HG03159 (cell line): ENCODE data around the gene EGFL7.
"Not testable (repeated sequence)": the region's sequence is repeated elsewhere in the genome, so short reads cannot be mapped to it uniquely, and the experiment has no call there.

Experiments used
- ATAC-seq: cut with Tn5 transposase; IDR thresholded peaks from one replicate; pipeline ENCODE4 v1.9.1; 2021; ENCODE audit warnings: mild to moderate bottlenecking, moderate library complexity; ENCODE audit not compliant: unreplicated experiment

The EGFL7 gene

DNA sequence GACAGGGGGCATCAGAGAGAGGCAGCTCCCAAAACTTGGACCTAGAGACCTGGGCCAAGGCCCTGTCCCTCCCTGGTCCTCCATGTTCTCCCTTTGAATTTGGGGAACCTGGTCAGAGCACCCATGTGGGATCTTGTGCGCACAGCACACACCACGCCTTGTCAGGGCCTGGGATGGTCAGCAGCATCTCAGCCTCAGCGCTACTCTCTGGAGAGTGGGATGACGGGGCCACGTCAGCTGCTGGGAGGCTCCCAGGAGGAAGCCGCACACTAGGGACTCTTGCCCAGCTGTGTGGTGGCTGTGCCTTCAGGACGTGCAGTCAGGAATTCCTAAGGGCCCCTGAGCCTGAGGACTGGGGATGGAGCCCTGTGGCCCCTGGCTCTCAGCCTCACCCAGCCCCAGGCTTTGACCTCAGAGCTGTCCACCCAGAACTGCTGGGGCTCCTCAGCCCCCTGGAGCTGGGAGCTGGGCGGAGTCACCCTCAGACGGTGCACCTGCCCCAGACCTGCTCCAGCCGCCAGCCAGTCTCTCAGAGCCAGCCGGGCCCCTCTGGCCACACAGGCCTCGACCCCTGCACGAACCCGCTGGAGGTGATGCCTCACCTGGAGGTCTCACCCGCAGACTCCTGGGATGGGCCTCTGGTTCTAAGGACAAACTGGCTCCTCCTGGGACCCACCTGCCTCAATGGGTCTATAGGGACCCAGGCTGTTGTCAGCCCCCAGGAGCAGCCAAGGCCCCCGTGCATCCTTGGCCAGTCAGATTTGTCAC lies 38.3 kb upstream of the EGFL7 start:
- no peak for ATAC-seq

DNA sequence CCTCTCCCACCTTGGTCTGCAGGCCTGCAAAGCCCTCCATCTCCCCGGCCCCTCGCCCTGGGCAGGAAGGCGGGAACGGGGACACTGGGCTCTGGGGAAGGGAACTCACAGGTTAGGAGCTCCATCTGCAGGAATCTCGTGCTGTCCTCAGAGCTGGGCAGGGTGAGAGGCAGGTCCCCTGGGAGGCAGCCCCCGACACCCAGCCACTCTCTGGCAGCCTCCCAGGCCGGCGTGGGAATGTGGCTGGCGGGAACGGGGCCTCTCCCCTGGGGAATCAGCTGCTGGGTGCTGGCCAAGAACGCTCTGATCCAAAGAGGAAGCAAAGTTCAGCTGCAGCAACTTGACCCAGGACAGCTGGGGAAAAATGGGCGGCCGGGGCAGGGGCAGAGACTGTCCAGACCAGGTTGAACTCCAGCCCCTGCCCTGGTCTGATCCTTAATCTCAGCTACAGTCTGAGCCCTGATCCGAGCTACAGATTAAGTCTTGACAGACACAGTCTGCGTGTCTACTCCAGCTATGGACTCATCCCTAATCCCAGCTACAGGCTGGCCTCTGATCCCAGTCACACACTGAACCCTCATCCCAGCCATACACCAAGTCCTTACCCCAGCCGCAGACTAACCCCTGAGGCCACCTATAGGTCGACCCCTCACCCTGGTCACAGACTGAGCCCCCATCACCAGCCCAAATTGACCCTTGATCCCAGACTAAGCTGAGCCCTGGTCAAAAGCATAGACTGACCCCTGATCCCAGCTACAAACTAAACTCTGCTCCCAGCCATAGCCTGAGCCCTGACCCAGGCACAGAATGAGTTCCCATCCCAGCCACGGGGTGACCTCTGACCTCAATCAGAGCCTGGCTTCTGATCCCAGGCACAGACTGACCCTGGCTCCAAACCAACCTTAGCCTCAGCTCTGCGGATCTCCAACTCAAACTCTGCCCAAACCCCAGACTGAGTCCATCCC lies 37.3 kb upstream of the EGFL7 start:
- no peak for ATAC-seq

DNA sequence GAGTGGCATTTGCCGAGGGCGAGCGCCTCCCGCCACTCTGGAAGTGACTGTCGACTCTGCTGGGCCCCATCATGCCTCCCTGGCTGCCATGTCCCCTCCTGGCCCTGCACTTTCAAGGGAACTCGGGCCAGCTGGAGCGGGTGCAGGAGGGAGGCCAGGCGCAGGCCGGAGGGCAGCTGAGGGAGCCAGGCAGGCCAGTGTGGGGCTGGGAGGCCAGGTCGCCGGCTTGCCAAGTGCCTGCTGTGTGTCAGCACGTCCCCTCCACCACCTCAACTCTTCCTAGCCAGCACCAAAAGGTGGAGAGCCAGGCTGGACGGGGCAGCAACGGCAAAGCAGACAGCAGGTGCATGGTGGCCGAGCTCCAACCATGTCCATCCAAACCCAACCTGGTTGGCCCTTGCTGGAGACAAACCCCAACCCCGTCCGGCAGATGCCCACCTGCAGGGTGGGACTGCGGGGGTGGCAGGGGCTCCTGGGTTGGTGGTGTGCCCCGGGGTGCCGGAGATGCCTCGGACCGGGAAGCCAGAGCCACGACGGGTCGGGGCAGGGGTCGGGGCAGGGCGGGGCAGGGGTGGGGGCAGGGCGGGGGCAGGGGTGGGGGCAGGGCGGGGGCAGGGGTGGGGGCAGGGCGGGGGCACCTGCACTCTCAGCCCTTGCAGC lies 36.5 kb upstream of the EGFL7 start:
- ATAC-seq, result no peak

DNA sequence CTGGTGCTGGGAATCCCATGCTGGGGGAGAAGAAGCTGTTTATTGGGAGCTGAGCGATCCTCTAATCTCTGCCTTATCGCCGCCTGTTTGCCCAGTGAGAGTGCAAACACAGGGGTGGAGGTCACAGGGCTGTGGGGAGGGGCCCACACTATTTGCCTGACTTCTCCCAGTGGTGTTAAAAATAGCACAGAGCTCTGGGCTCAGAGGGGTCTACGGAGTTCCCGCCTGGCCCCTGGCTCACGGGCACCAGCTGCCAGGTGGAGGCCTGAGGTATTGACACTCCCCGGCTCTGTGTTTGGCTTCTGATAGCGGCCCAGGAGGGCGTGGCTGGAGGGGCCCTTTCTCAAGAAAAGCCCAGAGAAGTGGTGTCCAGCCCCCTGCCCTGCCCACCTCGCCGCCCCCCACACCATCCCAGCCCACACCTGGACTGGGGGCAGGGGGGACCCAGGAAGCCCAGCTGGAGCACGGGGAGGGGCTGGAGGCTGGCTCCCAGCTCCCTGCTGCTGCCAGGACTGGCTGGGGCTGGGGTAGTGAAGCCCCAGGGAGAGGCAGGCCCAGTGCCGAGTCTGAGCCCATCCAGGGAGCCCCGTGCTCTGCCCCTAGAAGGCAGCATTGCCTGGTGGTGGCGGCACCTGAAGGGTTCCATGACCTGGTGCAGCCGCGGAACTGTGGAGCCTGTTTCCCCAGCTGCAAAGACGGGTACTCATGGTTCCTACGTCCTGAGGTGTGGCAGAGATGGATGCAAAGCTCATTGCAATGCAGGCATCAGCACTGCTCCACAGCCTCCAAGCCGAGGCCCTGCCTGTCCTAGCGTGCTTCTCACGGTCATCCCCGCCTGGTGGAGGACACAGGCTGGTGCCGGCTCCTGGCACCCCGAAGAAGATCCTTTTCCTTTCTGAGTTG lies 35.7 kb upstream of the EGFL7 start:
- no peak for ATAC-seq

DNA sequence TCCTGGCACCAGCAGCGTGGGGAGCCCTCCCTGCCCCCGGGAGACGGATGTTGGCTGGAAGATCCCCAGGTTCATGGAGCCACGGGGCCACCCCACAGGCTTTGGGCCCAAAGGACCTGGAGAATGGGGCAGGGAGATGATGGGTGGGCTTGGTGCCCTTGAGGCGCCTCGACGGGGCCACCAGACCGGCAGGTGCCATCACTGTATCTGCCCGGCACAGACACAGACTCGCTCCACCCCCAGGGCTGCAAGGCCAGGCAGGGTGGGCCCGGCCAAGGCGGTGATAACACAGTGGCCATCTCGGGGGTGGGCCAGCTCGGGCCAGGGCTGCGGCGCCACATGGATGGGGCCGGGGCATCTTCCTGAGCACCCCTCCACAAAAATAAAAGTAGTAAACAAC lies 35.0 kb upstream of the EGFL7 start:
- ATAC-seq, result no peak

DNA sequence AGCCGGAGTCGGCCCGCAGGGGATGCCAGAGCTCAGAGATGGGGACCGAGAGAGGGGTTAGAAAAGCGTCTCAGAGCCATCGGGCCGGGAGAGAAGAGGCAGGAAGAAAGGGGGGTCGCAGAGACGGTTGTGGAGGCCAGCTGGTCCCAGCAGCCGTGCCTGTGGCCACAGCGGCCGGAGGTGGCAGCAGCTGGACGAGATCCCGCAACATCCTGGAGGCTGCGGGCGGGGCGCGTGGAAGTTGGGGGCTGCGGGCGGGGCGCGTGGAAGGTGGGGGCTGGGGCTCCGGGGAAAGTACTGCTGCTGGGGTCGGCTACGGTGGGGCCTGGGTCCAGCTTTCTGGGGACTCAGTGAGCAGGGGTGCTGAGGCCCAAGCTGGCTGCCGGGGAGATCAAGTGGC lies 34.4 kb upstream of the EGFL7 start:
- no peak for ATAC-seq

DNA sequence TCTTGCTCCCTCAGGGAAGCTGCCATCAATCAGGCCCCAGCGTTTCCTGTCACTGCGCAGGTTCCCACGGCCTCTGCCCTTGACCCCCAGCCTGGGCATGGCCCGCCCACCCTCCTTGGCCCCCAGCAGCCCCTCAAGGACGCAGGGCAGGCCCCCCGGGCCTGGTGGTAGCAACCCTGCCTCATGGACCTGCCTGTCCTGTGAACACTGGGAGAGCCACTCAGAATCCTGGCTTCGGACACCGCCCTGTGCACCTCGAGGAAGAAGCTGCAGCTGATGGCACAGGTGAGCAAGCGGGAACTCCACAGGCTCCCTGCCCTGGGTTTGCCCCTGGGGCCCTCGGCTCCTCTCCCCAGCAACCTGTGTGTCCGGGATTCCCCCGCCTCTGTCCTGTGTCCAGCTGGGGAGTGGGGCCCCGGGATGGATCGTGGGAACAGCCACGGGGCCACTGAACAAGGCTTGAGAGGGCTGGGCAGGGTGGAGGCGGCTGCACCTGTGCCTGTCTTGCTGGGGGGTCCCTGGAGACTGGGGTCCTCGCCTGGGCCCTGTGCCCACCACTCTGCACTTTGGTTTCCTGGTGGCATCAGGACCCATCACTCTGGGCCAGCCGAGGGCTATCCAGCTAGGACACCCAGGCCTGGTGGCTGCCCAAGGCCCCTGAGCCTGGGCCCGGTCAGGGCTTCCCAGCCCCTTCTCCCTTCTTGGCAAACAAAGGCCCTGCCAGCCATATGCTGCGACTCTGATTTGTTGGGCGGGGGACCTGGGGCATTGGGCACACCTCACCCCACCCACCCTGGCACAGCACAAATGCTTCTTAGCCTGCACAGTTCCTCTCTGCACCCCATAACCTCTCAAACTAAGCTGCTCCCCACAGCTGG lies 33.5 kb upstream of the EGFL7 start:
- ATAC-seq, result no peak

DNA sequence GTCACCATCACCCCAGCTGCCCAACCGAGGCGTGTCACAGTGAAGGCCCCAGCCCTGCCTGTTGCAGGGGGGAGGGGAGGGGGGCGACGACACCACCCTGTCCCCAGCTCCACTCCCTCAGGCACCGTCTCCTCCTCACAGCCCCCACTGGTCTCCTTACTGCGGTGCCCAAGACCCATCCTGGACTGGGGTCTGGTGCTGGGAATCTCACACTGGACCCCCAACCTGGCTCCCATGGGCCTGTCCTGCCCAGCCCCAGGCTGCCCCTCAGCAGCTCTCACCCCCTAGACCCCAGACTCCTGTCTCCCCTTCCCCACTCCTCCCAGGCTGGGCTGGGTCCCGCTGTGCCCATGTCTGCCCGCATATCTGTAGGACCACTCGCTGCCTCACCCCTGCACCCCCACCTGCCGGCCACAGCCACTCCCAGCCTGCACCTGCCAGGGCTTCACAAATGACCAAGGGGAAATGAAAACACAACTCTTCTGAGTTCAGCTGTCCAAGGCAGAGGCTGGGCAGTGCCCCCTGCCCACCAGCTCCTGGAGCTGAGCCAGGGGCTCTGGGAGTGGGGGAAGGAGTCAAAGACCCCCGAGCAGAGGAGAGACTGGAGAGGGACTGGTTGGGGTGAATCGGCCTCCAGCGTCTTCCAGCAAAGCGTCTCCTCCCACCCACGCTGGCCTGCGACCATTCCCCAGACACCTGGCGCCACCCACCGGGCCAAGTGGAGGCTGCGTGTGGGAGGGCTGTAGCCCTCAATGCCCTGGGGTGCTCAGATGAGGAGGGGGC lies 32.6 kb upstream of the EGFL7 start:
- ATAC-seq, result no peak

DNA sequence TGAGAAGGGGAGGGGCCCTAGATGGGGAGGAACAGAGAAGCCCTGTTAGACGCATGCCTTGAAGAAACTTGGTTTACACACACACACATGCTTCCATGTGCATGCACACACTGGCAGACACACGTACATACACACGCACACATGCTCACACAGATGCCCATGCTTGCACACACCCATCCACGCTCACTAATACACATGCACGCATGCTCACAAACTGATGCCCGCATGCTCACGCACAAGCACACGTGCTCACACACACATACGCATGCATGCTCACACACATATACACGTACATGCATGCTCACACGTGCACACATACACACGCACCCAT lies 32.1 kb upstream of the EGFL7 start:
- ATAC-seq, result no peak

DNA sequence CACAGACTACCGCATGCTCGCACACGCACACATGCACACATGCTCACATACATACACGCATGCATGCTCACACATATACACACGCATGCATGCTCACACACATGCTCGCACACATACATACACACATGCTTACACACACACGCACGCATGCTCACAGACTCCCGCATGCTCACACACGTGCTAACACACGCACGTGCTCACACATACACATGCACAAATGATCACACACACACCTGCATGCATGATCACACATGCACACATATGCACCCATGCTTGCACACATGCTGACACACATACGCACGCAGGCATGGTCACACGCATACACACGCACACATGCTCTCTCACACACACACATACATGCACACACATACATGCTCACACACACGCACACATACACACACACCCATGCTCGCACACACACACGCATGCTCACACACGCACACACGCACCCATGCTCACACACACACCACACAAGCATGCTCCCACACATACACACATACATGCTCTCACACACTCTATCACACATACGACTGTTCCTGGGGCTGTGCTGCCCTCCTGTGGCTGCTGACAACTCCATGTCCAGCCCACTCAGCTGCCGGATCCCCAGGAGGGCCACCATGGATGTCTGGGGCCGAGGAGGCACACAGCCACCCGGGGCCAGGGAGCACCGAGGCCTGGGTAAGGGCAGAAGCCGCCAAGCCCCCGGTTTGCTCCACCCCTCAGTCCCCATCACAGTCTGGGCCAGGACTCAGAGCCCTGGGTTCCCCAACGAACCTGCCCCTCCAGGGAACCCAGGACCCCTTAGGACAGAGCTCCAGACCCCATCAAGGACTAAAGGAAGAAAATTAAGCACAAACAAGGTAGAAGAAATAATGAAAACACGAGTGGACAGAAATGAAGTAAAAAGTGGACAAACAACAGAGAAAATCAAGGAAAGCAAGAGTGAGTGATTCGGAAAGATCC lies 31.4 kb upstream of the EGFL7 start:
- ATAC-seq, result no peak

DNA sequence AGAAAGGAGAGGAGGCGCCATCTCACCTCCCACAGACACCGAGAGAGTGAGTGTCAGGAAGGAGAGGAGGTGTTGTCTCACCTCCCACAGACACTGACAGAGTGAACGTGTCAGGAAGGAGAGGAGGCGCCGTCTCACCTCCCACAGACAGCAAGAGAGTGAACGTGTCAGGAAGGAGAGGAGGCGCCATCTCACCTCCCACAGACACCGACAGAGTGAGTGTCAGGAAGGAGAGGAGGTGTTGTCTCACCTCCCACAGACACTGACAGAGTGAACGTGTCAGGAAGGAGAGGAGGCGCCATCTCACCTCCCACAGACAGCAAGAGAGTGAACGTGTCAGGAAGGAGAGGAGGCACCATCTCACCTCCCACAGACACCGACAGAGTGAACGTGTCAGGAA lies 30.6 kb upstream of the EGFL7 start:
- ATAC-seq, result not testable (repeated sequence)

DNA sequence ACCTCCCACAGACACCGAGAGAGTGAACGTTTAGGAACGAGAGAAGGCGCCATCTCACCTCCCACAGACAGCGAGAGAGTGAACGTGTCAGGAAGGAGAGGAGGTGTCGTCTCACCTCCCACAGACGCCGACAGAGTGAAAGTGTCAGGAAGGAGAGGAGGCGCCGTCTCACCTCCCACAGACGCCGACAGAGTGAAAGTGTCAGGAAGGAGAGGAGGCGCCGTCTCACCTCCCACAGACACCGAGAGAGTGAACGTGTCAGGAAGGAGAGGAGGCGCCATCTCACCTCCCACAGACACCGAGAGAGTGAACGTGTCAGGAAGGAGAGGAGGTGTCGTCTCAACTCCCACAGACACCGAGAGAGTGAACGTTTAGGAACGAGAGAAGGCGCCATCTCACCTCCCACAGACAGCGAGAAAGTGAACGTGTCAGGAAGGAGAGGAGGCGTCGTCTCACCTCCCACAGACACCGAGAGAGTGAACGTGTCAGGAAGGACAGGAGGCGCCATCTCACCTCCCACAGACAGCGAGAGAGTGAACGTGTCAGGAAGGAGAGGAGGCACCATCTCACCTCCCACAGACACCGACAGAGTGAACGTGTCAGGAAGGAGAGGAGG lies 30.1 kb upstream of the EGFL7 start:
- not testable (repeated sequence) for ATAC-seq

DNA sequence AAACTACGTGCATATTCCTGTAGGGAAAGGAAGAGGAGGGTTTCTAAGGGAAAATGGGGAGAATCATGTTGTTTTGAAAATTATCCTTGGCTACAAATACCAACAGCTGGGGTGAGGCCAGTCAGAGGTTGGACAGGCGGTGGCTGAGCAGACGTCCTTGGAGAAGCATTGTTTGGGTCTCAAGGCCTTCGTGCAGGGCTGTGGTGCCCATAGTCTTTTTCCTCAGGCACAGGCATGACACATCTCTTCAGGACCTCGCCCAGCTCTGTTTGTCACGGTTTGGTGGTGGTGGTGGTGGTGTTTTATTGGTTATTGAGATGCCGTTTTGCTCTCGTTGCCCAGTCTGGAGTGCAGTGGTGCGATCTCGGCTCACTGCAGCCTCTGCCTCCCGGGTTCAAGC lies 27.8 kb upstream of the EGFL7 start:
- no peak for ATAC-seq

DNA sequence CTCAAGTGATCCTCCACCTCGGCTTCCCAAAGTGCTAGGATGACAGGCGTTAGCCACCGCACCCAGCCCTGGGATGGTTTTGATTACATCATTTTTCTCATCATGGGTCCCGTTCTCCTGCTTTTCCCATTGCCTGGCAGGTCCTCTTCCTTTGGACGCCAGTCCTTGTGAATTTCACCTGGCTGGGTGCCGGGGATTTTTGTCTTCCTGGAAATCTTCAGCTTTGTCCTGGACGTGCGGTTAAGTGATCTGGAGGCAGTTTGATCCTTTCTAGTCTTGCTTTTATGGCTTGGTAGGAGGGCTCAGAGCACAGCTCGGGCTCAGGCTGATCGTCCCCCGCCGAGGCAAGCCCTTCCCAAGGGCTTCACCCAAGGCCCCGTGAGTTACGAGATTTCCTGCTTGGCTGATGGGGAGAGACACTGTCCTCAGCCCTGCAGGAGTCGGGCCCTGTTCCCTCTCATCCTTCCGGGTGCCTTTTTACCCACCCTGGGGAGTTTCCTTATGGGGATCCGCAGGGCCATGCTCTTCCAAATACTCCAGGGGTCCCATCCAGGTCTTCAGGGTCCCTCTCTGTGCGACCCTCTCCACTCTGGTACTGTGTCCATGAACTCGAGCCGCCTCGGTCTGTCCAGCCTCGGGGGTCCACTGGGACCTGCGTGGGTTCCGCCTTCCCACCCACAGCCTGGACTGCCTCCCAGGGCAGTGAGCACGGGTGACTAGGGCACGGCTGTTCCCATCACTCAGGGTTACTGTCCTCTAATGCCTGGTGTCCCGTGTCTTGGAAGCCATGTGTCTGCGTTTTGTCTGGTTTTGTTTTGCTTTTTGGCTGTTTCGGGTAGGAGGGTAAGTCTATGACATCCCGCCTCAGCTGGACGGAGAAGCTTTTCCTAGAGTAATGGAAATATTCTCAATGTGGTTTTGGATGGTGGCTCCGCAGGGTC lies 22.3 kb upstream of the EGFL7 start:
- no peak for ATAC-seq

DNA sequence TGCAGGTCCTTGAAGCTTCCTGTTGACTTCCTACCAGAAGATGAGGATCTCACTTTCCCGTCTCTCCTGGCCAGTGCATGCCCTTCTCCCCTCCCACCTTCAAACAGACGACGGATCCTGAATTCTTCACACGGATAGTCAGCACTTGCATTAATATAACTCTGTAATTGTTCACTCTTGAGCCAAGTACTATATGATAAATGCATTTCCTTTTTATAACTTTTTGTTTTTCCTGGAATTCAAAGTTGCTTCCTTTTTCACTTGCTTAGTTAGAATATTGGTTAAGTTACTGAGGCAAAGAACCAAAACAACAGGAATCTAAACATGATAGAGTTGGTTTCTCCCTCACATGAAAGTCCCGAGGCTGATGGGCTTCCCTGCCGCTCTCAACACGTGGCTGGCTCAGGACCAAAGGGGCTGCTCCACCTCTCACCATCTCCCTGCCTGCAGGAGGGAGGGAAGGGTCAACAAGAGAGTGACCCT lies 20.2 kb upstream of the EGFL7 start:
- ATAC-seq, result no peak
